WTC11 (cell line): Measurements from ENCODE around the gene POLE2. TPM values are rescaled to one million over a fixed set of nuclear protein-coding genes. Genes with fewer than 3 reads are reported as not detected.

Source experiments
- ATAC-seq: fragments of 200-7000 bp; cut with Tn5 transposase; 2 replicates; pipeline ENCODE4 v1.10.0; 2021; ENCODE audit warnings: mild to moderate bottlenecking, moderate library complexity
- CTCF ChIA-PET: fragments of 300-600 bp; sonication (Branson Sonifier 250); formaldehyde crosslinking; loops from one replicate; lab custom pipeline; 2021; ENCODE audit warnings: antibody characterized with exemption; lab: Charles Lee
- POLR2A ChIA-PET: fragments of 350-600 bp; sonication (Branson Sonifier 250); formaldehyde crosslinking; loops from one replicate; lab custom pipeline; 2021; ENCODE audit warnings: antibody characterized with exemption; lab: Charles Lee
- DNase-seq: peaks from one replicate; pipeline ENCODE4 v3.0.0; 2021; ENCODE audit warnings: low spot score
- H3K27ac Mint-ChIP-seq: 2 replicates; pipeline ENCODE4 v1.8.0; 2021; ENCODE audit warnings: mixed read lengths
- H3K27me3 Mint-ChIP-seq: 2 replicates; pipeline ENCODE4 v1.8.0; 2021; ENCODE audit warnings: low read depth, mild to moderate bottlenecking, moderate library complexity, mixed read lengths
- H3K36me3 Mint-ChIP-seq: 2 replicates; pipeline ENCODE4 v1.8.0; 2021; ENCODE audit warnings: mixed read lengths
- H3K4me1 Mint-ChIP-seq: 2 replicates; pipeline ENCODE4 v1.8.0; 2022; ENCODE audit warnings: mixed read lengths
- H3K4me3 Mint-ChIP-seq: 2 replicates; pipeline ENCODE4 v1.8.0; 2021; ENCODE audit warnings: mild to moderate bottlenecking, moderate library complexity, mixed read lengths
- H3K9me3 Mint-ChIP-seq: 2 replicates; pipeline ENCODE4 v1.8.0; 2021; ENCODE audit warnings: mixed read lengths
- ARID4B ChIP-seq: sonication (generic); formaldehyde crosslinking; IDR thresholded peaks from 2 replicates; pipeline ENCODE4 v1.8.0; 2023; ENCODE audit warnings: missing genetic modification reagents, mild to moderate bottlenecking, borderline replicate concordance
- CDX4 ChIP-seq: fragments of 250-450 bp; sonication (Bioruptor Pico); IDR thresholded peaks from 2 replicates; pipeline ENCODE4 v1.9.0; 2021; ENCODE audit warnings: moderate library complexity, mild to moderate bottlenecking, inconsistent platforms, borderline replicate concordance
- CREB1 ChIP-seq: sonication (generic); formaldehyde crosslinking; IDR thresholded peaks from 2 replicates; pipeline ENCODE4 v1.8.0; 2023; ENCODE audit warnings: mild to moderate bottlenecking, missing genetic modification reagents
- CTCF ChIP-seq: fragments of 200-600 bp; IDR thresholded peaks from 2 replicates; pipeline ENCODE4 v1.8.0; 2022; ENCODE audit warnings: antibody characterized with exemption
- E2F4 ChIP-seq: sonication (generic); formaldehyde crosslinking; IDR thresholded peaks from 2 replicates; pipeline ENCODE4 v1.8.1; 2022; ENCODE audit warnings: low read depth, mild to moderate bottlenecking, moderate library complexity, missing genetic modification reagents, borderline replicate concordance
- EMX1 ChIP-seq: fragments of 250-450 bp; sonication (Bioruptor Pico); IDR thresholded peaks from 2 replicates; pipeline ENCODE4 v1.8.0; 2021; ENCODE audit warnings: mild to moderate bottlenecking
- FOXJ3 ChIP-seq: sonication (generic); formaldehyde crosslinking; IDR thresholded peaks from 2 replicates; pipeline ENCODE4 v1.9.0; 2021; ENCODE audit warnings: missing genetic modification reagents, mild to moderate bottlenecking, borderline replicate concordance
- FOXK1 ChIP-seq: sonication (generic); formaldehyde crosslinking; IDR thresholded peaks from 2 replicates; pipeline ENCODE4 v1.8.0; 2022; ENCODE audit warnings: mild to moderate bottlenecking, moderate library complexity, missing genetic modification reagents
- FOXP1 ChIP-seq: sonication (generic); formaldehyde crosslinking; IDR thresholded peaks from 2 replicates; pipeline ENCODE4 v1.8.0; 2022; ENCODE audit warnings: missing genetic modification reagents, mild to moderate bottlenecking, moderate library complexity, borderline replicate concordance
- FOXP4 ChIP-seq: sonication (generic); formaldehyde crosslinking; IDR thresholded peaks from 2 replicates; pipeline ENCODE4 v1.8.0; 2022; ENCODE audit warnings: mild to moderate bottlenecking, missing genetic modification reagents
- MLX ChIP-seq: sonication (generic); formaldehyde crosslinking; IDR thresholded peaks from 2 replicates; pipeline ENCODE4 v1.8.1; 2023; ENCODE audit warnings: mild to moderate bottlenecking, missing genetic modification reagents, moderate library complexity
- MXD4 ChIP-seq: fragments of 250-450 bp; sonication (Bioruptor Pico); IDR thresholded peaks from 2 replicates; pipeline ENCODE4 v1.8.0; 2021; ENCODE audit warnings: mild to moderate bottlenecking, moderate library complexity, borderline replicate concordance
- OVOL2 ChIP-seq: fragments of 250-450 bp; sonication (Bioruptor Pico); IDR thresholded peaks from 2 replicates; pipeline ENCODE4 v1.9.0; 2021; ENCODE audit warnings: mild to moderate bottlenecking, borderline replicate concordance
- SOX15 ChIP-seq: fragments of 250-450 bp; sonication (Bioruptor Pico); IDR thresholded peaks from 2 replicates; pipeline ENCODE4 v1.9.0; 2021; ENCODE audit warnings: mild to moderate bottlenecking
- TEAD1 ChIP-seq: sonication (generic); formaldehyde crosslinking; IDR thresholded peaks from 2 replicates; pipeline ENCODE4 v1.8.0; 2022; ENCODE audit warnings: mild to moderate bottlenecking, missing genetic modification reagents
- TP53 ChIP-seq: sonication (generic); formaldehyde crosslinking; IDR thresholded peaks from 2 replicates; pipeline ENCODE4 v1.8.1; 2023; ENCODE audit warnings: mild to moderate bottlenecking, missing genetic modification reagents
- ZNF121 ChIP-seq: sonication (generic); formaldehyde crosslinking; IDR thresholded peaks from 2 replicates; pipeline ENCODE4 v1.8.0; 2023; ENCODE audit warnings: missing genetic modification reagents
- ZNF396 ChIP-seq: fragments of 250-450 bp; sonication (Bioruptor Pico); IDR thresholded peaks from 2 replicates; pipeline ENCODE4 v1.8.0; 2021; ENCODE audit warnings: mild to moderate bottlenecking, moderate library complexity, borderline replicate concordance
- ZNF425 ChIP-seq: fragments of 250-450 bp; sonication (Bioruptor Pico); conservative IDR thresholded peaks from 2 replicates; pipeline ENCODE4 v1.9.0; 2021; ENCODE audit warnings: mild to moderate bottlenecking
- total RNA-seq: library from RNA; stranded (reverse); gene quantifications from 3 replicates; pipeline ENCODE4 v1.2.3, GENCODE V29; 2021

The POLE2 gene
- total RNA-seq, 1 experiment from 2014 or later, result 24.6 TPM

- TF ChIP-seq ZNF425 (CRISPR knock-in tag), result no peak
- TF ChIP-seq SOX15 (CRISPR knock-in tag), result no peak
- no peak for TF ChIP-seq TP53 (CRISPR knock-in tag)
- TF ChIP-seq TEAD1 (CRISPR knock-in tag), result no peak
- TF ChIP-seq CDX4 (CRISPR knock-in tag), result no peak
- no peak for TF ChIP-seq CREB1 (CRISPR knock-in tag)
- TF ChIP-seq MXD4 (CRISPR knock-in tag), result no peak
- TF ChIP-seq FOXK1 (CRISPR knock-in tag), result no peak
Measured at GRCh38 chr14:49673586-49673985, 14.4 kb downstream of the POLE2 start (continued).

- TF ChIP-seq OVOL2 (CRISPR knock-in tag), result no peak
- no peak for TF ChIP-seq E2F4 (CRISPR knock-in tag)
- TF ChIP-seq EMX1 (CRISPR knock-in tag), result no peak
- no peak for TF ChIP-seq FOXP4 (CRISPR knock-in tag)
- TF ChIP-seq ZNF396 (CRISPR knock-in tag), result no peak
- TF ChIP-seq FOXP1 (CRISPR knock-in tag), result no peak
- Mint-ChIP-seq H3K4me1 (no peaks in the 10 kb centered on the region), H3K4me3 (no peak overlapping the region), H3K9me3 (no peaks in the 10 kb centered on the region), H3K27ac (no peak overlapping the region), H3K27me3 (no peaks in the 10 kb centered on the region), H3K36me3 (peaks cover 43% of the 10 kb centered on the region)
- ATAC-seq (no peak), DNase-seq (no peak)
- POLR2A ChIA-PET, result no interaction called here
- CTCF ChIA-PET, result no interaction called here
Measured at GRCh38 chr14:49670475-49670874, 17.5 kb downstream of the POLE2 start.

GRCh38 chr14:49659526-49660455, 28.2 kb downstream of the POLE2 start:
- ChIA-PET POLR2A (no interaction called here), CTCF (no interaction called here)
- no peak overlapping the region for H3K27ac Mint-ChIP-seq
- DNase-seq, result no peak
- no peaks in the 10 kb centered on the region for H3K4me1 Mint-ChIP-seq
- H3K36me3 Mint-ChIP-seq, result peaks cover 6% of the 10 kb centered on the region
- H3K9me3 Mint-ChIP-seq, result no peaks in the 10 kb centered on the region
- no peaks in the 10 kb centered on the region for H3K27me3 Mint-ChIP-seq
- H3K4me3 Mint-ChIP-seq, result no peak overlapping the region
- no peak for ATAC-seq
- TF ChIP-seq MLX (CRISPR knock-in tag) (no peak), FOXJ3 (CRISPR knock-in tag) (no peak), CTCF (no peak), ARID4B (no peak), ZNF121 (CRISPR knock-in tag) (no peak)
